Progenitor cell of endocrine pancreas (in vitro differentiated cells): ENCODE measurements around the gene ACSS2. TPM values are rescaled to one million over a fixed set of nuclear protein-coding genes. Genes with fewer than 3 reads are reported as not detected.
"Not testable (repeated sequence)": the region's sequence is repeated elsewhere in the genome, so short reads cannot be mapped to it uniquely, and the experiment has no call there.

Experiments used
- DNase-seq: peaks from one replicate; pipeline ENCODE4 v3.0.0; 2021; ENCODE audit warnings: low spot score; ENCODE audit not compliant: unreplicated experiment
- H3K27ac Mint-ChIP-seq: 2 replicates; pipeline ENCODE4 v1.8.0; 2021; ENCODE audit warnings: mild to moderate bottlenecking, moderate library complexity, mixed read lengths
- H3K27me3 Mint-ChIP-seq: 2 replicates; pipeline ENCODE4 v1.8.0; 2021; ENCODE audit warnings: mixed read lengths
- H3K36me3 Mint-ChIP-seq: 2 replicates; pipeline ENCODE4 v1.8.0; 2022; ENCODE audit warnings: mixed read lengths; ENCODE audit not compliant: insufficient read depth
- H3K4me1 Mint-ChIP-seq: 2 replicates; pipeline ENCODE4 v1.8.0; 2021; ENCODE audit warnings: low read depth, mixed read lengths
- H3K4me3 Mint-ChIP-seq: 2 replicates; pipeline ENCODE4 v1.8.0; 2021; ENCODE audit warnings: low read depth, mild to moderate bottlenecking, moderate library complexity, mixed read lengths
- H3K9me3 Mint-ChIP-seq: 2 replicates; pipeline ENCODE4 v1.8.0; 2021; ENCODE audit warnings: low read depth, mixed read lengths
- total RNA-seq: library from RNA; stranded (reverse); gene quantifications from 2 replicates; pipeline ENCODE4 v1.2.1, GENCODE V29; 2021
- TF ChIP-seq, protein P1 (sequence below): fragments of 200-600 bp; sonication (generic); IDR thresholded peaks from one replicate; pipeline ENCODE4 v1.5.0; 2021; ENCODE audit warnings: antibody characterized with exemption, mild to moderate bottlenecking; ENCODE audit not compliant: unreplicated experiment

ACSS2 gene
- total RNA-seq, 1 donor from 2014 or later: 31.3 TPM

DNA sequence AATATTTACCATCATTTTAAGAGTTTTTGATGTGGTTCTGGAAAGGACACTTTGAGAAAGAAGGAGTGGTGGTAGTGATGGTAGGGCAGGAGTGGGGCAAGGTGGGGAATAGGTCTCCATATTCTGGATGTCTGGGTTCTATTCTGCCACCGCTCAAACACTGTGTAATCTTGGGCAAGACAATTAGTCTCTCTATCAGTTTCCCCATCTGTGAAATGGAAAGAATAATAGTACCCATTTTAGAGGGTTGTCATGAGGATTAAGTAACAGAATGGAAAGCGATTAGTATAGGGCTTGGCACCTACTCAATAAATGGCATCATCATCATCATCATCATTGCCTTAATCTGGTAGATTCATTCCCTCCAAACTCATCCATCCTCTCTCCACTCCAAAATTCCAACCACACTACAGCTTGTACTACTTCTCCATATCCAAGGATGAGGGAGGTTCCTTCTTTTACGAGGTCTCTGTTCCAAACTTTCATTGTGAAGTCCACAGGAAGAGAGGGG is 2.8 kb upstream of the ACSS2 start:
- H3K27me3 Mint-ChIP-seq: peaks cover 28% of the 10 kb centered on the region
- H3K9me3 Mint-ChIP-seq: no peaks in the 10 kb centered on the region
- peak overlapping the region; percentile 80 for H3K4me3 Mint-ChIP-seq
- H3K27ac Mint-ChIP-seq: no peak overlapping the region
- peaks cover 1% of the 10 kb centered on the region for H3K36me3 Mint-ChIP-seq
- TF ChIP-seq, protein P1, sequence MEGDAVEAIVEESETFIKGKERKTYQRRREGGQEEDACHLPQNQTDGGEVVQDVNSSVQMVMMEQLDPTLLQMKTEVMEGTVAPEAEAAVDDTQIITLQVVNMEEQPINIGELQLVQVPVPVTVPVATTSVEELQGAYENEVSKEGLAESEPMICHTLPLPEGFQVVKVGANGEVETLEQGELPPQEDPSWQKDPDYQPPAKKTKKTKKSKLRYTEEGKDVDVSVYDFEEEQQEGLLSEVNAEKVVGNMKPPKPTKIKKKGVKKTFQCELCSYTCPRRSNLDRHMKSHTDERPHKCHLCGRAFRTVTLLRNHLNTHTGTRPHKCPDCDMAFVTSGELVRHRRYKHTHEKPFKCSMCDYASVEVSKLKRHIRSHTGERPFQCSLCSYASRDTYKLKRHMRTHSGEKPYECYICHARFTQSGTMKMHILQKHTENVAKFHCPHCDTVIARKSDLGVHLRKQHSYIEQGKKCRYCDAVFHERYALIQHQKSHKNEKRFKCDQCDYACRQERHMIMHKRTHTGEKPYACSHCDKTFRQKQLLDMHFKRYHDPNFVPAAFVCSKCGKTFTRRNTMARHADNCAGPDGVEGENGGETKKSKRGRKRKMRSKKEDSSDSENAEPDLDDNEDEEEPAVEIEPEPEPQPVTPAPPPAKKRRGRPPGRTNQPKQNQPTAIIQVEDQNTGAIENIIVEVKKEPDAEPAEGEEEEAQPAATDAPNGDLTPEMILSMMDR: no peak
- no peak for DNase-seq
- peaks cover 32% of the 10 kb centered on the region for H3K4me1 Mint-ChIP-seq

DNA sequence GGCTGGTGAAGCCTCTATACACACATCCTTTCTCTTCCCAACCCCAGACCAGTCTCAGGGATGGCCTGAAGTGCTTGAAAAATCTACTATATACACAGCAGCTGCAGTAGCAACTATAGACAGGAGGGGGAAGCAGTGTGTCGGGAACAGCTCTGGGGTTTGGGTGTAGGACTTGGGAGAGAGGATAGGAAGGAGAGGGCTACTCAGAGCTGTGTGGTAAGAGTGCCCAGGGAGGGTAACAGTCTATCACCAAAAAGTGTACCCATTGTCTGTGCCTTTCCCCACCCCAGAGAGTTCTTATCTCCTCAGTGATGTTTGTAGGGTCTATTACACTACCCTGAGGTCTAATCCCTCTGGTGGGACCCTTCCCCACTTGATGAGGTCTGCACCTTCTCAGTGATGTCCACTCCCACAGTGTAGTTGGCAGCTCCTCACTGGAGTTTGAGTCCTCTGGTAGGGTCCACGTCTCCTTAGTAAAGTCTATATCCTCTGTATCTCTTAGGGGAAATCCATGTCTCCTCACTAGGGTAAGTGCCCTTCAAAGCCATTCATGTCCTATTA is 2.2 kb upstream of the ACSS2 start:
- Mint-ChIP-seq H3K27me3 (peaks cover 30% of the 10 kb centered on the region), H3K9me3 (peaks cover 2% of the 10 kb centered on the region), H3K4me1 (peaks cover 32% of the 10 kb centered on the region), H3K36me3 (peaks cover 2% of the 10 kb centered on the region), H3K4me3 (peak overlapping the region; percentile 80), H3K27ac (no peak overlapping the region)
- TF ChIP-seq, protein P1: peak; percentile 80
- DNase-seq: peak; percentile 59

DNA sequence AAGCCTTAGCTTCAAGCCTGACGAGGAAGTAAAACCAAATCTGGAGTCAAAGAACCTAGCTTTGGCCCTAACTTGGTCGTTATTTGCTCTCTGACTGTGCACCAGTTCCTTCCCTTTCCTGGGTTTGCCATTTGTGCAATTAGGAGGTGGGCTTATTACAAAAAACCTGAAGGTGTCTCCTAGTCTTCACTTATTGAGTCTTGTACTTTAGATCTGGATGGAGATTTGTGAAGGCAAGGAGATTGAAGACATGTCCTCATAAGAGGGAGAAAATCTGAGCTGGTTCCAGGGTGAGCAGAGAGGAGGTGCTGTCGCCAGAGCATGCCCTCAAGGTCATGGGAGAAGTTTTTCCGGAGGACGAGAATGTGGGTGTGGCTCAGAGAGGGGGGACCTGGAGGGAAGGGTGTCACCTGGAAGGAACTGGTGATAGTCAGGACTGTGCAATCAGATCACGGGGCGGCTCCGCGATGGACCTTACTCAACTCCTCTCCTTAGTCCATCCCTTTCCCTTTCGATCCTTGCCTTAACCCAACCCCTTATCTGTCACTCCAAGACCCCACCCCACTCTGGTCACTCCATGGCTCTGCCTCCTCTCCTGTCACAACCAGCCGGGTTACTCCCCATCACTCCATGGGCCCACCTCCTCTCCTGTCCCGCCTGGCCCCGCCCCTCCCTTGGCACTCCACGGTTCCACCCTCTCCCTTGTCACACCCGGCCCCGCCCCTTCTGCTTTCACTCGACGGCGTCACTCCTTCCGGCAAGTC is 588 bp upstream of the ACSS2 start:
- Mint-ChIP-seq H3K4me3 (peak overlapping the region; percentile 95), H3K36me3 (peaks cover 3% of the 10 kb centered on the region), H3K27me3 (peaks cover 32% of the 10 kb centered on the region), H3K27ac (peak overlapping the region; percentile 73), H3K4me1 (peaks cover 32% of the 10 kb centered on the region), H3K9me3 (peaks cover 3% of the 10 kb centered on the region)
- TF ChIP-seq, protein P1: no peak
- no peak for DNase-seq

DNA sequence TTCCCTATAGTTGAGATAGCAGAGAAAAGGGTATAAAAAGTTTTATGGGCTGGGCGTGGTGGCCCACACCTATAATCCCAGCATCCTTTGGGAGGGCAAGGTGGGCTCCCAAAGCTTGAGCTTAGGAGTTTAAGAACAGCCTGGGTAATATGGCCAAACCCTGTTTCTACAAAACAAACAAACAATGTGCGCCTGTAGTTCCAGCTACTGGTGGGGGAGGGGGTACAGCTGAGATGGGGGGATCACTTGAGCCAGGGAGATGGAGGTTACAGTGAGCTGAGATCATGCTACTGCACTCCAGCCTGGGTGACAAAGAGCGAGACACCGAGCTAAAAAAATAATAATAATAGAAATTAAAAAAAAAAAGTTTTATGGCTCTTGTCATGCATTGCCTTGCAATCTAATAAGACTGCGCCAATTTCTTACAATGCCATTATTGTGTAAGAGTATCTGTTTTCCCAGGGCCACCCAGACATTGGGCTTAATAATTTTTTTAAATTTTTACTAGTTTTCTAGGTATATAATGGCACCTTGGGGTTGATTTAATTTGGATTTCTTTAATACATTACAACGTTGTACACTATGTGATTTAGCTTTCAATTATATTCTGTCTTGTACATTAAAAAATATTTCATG is 3.9 kb downstream of the ACSS2 start:
- Mint-ChIP-seq H3K27me3 (peaks cover 18% of the 10 kb centered on the region), H3K27ac (no peak overlapping the region), H3K4me3 (no peak overlapping the region), H3K9me3 (peaks cover 3% of the 10 kb centered on the region), H3K4me1 (peaks cover 11% of the 10 kb centered on the region), H3K36me3 (peaks cover 3% of the 10 kb centered on the region)
- no peak for DNase-seq
- TF ChIP-seq, protein P1: no peak

DNA sequence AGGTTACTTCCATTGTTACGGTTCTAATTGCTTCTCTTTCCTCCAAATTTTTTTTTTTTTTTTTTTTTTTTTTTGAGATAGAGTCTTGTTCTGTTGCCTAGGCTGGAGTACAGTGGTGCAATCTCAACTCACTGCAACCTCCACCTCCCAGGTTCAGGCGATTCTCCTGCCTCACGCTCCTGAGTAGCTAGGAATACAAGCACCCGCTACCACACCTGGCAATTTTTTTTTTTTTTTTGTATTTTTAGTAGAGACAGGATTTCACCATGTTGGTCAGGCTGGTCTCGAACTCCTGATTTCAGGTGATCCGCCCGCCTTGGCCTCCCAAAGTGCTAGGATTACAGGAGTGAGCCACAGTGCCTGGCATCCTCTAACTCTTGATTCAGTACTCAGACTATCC is 4.6 kb downstream of the ACSS2 start:
- not testable (repeated sequence) for H3K4me3 Mint-ChIP-seq, DNase-seq, H3K36me3 Mint-ChIP-seq, H3K9me3 Mint-ChIP-seq, H3K4me1 Mint-ChIP-seq, H3K27ac Mint-ChIP-seq
- H3K27me3 Mint-ChIP-seq: peaks cover 18% of the 10 kb centered on the region
